DOHH2 (cell line): ENCODE measurements around the gene ZBTB8A.

ENCODE experiments used
- H3F3A ChIP-seq: fragments of 200-600 bp; sonication (generic), shearing (Covaris generic); 2 replicates; pipeline ENCODE4 v1.6.0; 2016; ENCODE audit warnings: antibody characterized with exemption, mild to moderate bottlenecking; ENCODE audit not compliant: control insufficient read depth, insufficient read depth
- H3K27ac ChIP-seq: fragments of 200-600 bp; sonication (generic); 2 replicates; pipeline ENCODE4 v1.5.1; 2014; ENCODE audit warnings: low read depth, mild to moderate bottlenecking, low read length, moderate library complexity
- H3K27me3 ChIP-seq: fragments of 200-600 bp; sonication (generic); 2 replicates; pipeline ENCODE4 v1.6.1; 2014; ENCODE audit warnings: mild to moderate bottlenecking, low read length, mixed read lengths; ENCODE audit not compliant: control insufficient read depth
- H3K36me3 ChIP-seq: fragments of 200-600 bp; sonication (generic); 2 replicates; pipeline ENCODE4 v1.6.1; 2014; ENCODE audit warnings: mild to moderate bottlenecking, low read length, moderate library complexity, mixed read lengths; ENCODE audit not compliant: control insufficient read depth
- H3K4me1 ChIP-seq: fragments of 200-600 bp; sonication (generic); 2 replicates; pipeline ENCODE4 v1.6.1; 2014; ENCODE audit warnings: mild to moderate bottlenecking, low read length, mixed read lengths; ENCODE audit not compliant: control insufficient read depth
- H3K4me2 ChIP-seq: fragments of 200-600 bp; sonication (generic); 2 replicates; pipeline ENCODE4 v1.6.0; 2014; ENCODE audit warnings: mild to moderate bottlenecking, low read length, moderate library complexity
- H3K4me3 ChIP-seq: fragments of 200-600 bp; sonication (generic); 2 replicates; pipeline ENCODE4 v1.5.1; 2014; ENCODE audit warnings: mild to moderate bottlenecking, low read length, mixed read lengths
- H3K79me2 ChIP-seq: fragments of 200-600 bp; sonication (generic); 2 replicates; pipeline ENCODE4 v1.6.1; 2014; ENCODE audit warnings: mild to moderate bottlenecking, low read length, mixed read lengths; ENCODE audit not compliant: control insufficient read depth
- H3K9me2 ChIP-seq: fragments of 200-600 bp; sonication (generic); replicated peaks from 2 replicates; pipeline ENCODE4 v1.6.1; 2014; ENCODE audit warnings: mild to moderate bottlenecking, low read length, mixed read lengths; ENCODE audit not compliant: control insufficient read depth
- H3K9me3 ChIP-seq: fragments of 200-600 bp; sonication (generic); 2 replicates; pipeline ENCODE4 v1.6.1; 2014; ENCODE audit warnings: antibody characterized with exemption, low read length, mixed read lengths; ENCODE audit not compliant: control insufficient read depth, insufficient read depth
- H4K20me1 ChIP-seq: fragments of 200-600 bp; sonication (generic); 2 replicates; pipeline ENCODE4 v1.6.0; 2014; ENCODE audit warnings: low read depth, mild to moderate bottlenecking, antibody characterized with exemption, low read length, moderate library complexity; ENCODE audit not compliant: control insufficient read depth, insufficient read depth
- EZH2phosphoT487 ChIP-seq: fragments of 200-600 bp; sonication (generic); IDR thresholded peaks from 2 replicates; pipeline ENCODE4 v1.6.1; 2017; ENCODE audit warnings: borderline replicate concordance, mild to moderate bottlenecking, antibody characterized with exemption, low read length, moderate library complexity, mixed read lengths
- TF ChIP-seq, protein P1 (sequence below): fragments of 200-600 bp; sonication (generic); IDR thresholded peaks from one replicate; pipeline ENCODE4 v1.5.1; 2014; ENCODE audit warnings: antibody characterized with exemption, mild to moderate bottlenecking, low read depth, low read length; ENCODE audit not compliant: poor library complexity, severe bottlenecking

The ZBTB8A gene

DNA sequence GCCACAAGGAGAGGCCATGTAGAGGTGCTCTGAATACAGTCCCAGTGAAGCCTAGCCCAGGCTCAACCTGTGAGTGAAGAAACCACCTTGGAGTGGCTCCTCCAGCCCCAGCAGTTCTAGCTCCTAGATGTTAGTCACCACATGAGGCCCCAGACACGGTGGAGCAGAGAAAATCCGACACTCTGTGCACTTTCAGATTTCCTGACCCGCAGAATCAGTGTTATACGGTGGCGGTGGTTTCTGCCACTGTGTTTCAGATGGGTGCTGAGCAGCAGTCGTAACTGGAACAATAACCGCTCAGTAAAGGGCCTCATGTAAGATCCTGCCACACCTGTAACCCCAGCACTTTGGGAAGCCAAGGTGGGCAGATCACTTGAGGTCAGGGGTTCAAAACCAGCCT lies 36.1 kb upstream of the ZBTB8A start:
- no peaks in the 10 kb centered on the region for H3K36me3 ChIP-seq
- H3K9me3 ChIP-seq, result no peaks in the 10 kb centered on the region
- no peak overlapping the region for H3K4me2 ChIP-seq
- H3K4me3 ChIP-seq, result no peak overlapping the region
- no peaks in the 10 kb centered on the region for H3K79me2 ChIP-seq
- H3F3A ChIP-seq, result no peaks in the 10 kb centered on the region
- TF ChIP-seq, protein P1, sequence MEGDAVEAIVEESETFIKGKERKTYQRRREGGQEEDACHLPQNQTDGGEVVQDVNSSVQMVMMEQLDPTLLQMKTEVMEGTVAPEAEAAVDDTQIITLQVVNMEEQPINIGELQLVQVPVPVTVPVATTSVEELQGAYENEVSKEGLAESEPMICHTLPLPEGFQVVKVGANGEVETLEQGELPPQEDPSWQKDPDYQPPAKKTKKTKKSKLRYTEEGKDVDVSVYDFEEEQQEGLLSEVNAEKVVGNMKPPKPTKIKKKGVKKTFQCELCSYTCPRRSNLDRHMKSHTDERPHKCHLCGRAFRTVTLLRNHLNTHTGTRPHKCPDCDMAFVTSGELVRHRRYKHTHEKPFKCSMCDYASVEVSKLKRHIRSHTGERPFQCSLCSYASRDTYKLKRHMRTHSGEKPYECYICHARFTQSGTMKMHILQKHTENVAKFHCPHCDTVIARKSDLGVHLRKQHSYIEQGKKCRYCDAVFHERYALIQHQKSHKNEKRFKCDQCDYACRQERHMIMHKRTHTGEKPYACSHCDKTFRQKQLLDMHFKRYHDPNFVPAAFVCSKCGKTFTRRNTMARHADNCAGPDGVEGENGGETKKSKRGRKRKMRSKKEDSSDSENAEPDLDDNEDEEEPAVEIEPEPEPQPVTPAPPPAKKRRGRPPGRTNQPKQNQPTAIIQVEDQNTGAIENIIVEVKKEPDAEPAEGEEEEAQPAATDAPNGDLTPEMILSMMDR, result no peak
- TF ChIP-seq EZH2phosphoT487, result no peak
- no peaks in the 10 kb centered on the region for H4K20me1 ChIP-seq
- H3K27ac ChIP-seq, result no peak overlapping the region
- H3K9me2 ChIP-seq, result no peaks in the 10 kb centered on the region
- H3K4me1 ChIP-seq, result no peaks in the 10 kb centered on the region; the same call in 1 of the 2 replicates
- H3K27me3 ChIP-seq, result peaks cover 37% of the 10 kb centered on the region

DNA sequence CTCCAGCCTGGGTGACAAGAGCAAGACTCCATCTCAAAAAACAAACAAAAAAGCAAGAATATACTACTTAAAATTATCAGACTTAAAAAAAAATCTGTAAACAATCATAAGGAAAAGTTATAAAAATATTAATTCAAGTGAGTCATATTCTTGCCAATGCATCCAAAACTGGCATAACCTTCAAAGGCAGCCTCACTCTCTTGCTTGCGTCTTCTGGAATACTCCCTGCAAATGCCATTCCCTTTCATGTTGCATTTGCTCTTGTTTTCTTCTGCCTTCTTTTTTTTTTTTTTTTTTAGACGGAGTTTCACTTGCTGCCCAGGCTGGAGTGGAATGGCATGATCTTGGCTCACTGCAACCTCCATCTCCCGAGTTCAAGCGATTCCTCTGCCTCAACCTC lies 32.2 kb upstream of the ZBTB8A start:
- no peaks in the 10 kb centered on the region for H4K20me1 ChIP-seq
- no peaks in the 10 kb centered on the region for H3K79me2 ChIP-seq
- TF ChIP-seq, protein P1, result no peak
- TF ChIP-seq EZH2phosphoT487, result no peak
- no peak overlapping the region for H3K27ac ChIP-seq
- H3K9me2 ChIP-seq, result no peaks in the 10 kb centered on the region
- H3K4me3 ChIP-seq, result no peak overlapping the region
- no peak overlapping the region for H3K4me2 ChIP-seq
- no peaks in the 10 kb centered on the region for H3K36me3 ChIP-seq
- peaks cover 22% of the 10 kb centered on the region for H3K27me3 ChIP-seq
- no peaks in the 10 kb centered on the region for H3F3A ChIP-seq
- H3K4me1 ChIP-seq, result no peaks in the 10 kb centered on the region
- H3K9me3 ChIP-seq, result no peaks in the 10 kb centered on the region

DNA sequence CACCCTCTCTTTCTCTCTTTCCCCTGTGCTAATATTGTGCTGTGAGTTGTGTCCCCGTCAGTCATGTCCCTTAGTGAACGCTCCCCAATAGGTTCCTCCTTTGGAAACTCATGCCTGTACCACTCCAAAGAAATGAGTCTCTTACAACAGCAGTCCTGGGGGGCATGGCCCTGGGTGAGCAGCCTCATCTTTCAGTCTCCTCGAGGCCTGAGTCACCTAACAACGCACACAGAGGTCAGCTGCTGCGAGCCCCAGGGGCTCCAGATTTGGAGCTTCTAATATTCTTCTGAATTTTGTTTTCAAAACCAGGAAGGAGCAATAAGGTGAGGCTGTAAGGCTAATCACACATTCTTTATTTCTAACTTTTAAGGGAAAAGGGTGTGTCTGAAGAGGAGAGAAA lies 30.5 kb upstream of the ZBTB8A start:
- H3K36me3 ChIP-seq, result no peaks in the 10 kb centered on the region
- H3K4me2 ChIP-seq, result no peak overlapping the region
- peaks cover 13% of the 10 kb centered on the region for H3K27me3 ChIP-seq
- no peaks in the 10 kb centered on the region for H3K9me3 ChIP-seq
- no peaks in the 10 kb centered on the region for H3F3A ChIP-seq
- no peaks in the 10 kb centered on the region for H3K79me2 ChIP-seq
- no peaks in the 10 kb centered on the region for H3K9me2 ChIP-seq
- no peaks in the 10 kb centered on the region for H3K4me1 ChIP-seq
- no peak overlapping the region for H3K27ac ChIP-seq
- TF ChIP-seq, protein P1, result no peak
- no peak for TF ChIP-seq EZH2phosphoT487
- no peaks in the 10 kb centered on the region for H4K20me1 ChIP-seq
- H3K4me3 ChIP-seq, result no peak overlapping the region

DNA sequence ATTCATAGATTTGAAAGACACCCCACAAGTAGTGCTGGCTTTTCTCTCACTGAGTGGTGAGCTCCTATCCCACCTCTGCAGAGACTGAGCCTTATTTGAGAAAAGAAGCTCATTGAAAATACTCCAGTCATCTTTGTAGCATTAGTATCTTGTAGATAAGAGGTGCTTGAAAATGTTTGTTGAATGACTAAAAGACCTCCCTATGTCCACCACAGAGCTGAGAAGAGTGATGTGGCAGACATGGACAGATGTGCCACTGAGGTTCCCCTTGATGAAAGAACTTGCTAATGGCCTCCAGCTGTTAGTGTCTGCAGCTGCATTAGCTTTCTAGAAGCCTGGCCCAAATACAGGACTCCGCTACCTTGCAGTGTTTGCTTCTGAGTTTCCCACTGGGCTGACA lies 29.3 kb upstream of the ZBTB8A start:
- Histone ChIP-seq H3K9me2 (no peaks in the 10 kb centered on the region), H3F3A (no peaks in the 10 kb centered on the region), H3K36me3 (no peaks in the 10 kb centered on the region), H3K4me1 (no peaks in the 10 kb centered on the region), H3K79me2 (no peaks in the 10 kb centered on the region), H3K4me2 (no peak overlapping the region), H3K4me3 (no peak overlapping the region), H3K27ac (no peak overlapping the region), H3K27me3 (peaks cover 13% of the 10 kb centered on the region), H3K9me3 (no peaks in the 10 kb centered on the region), H4K20me1 (no peaks in the 10 kb centered on the region)
- TF ChIP-seq, protein P1, result no peak
- TF ChIP-seq EZH2phosphoT487, result no peak
